Stimulated activated CD8-positive, alpha-beta memory T cell treated with anti-CD3 and anti-CD28 coated beads, Interleukin-15, amount 100 ng/mL, for 1 hour (primary cell): Measurements from ENCODE around the gene DTX3L.

Experiments used
- DNase-seq: peaks from one replicate; pipeline ENCODE4 v3.0.0-alpha.2; 2020; ENCODE audit warnings: low read depth

DTX3L gene

GRCh38 chr3:122564155-122564912, at the start of gene DTX3L, which contains the start of gene PARP9:
TSS of gene DTX3L (plus strand) at chr3:122564338. CDS start at chr3:122564427, 89 bp downstream.
TSS of gene PARP9 (minus strand) at chr3:122564300. CDS start at chr3:122559620, 4,680 bp downstream.
- DNase-seq = peak; percentile 80

DNA sequence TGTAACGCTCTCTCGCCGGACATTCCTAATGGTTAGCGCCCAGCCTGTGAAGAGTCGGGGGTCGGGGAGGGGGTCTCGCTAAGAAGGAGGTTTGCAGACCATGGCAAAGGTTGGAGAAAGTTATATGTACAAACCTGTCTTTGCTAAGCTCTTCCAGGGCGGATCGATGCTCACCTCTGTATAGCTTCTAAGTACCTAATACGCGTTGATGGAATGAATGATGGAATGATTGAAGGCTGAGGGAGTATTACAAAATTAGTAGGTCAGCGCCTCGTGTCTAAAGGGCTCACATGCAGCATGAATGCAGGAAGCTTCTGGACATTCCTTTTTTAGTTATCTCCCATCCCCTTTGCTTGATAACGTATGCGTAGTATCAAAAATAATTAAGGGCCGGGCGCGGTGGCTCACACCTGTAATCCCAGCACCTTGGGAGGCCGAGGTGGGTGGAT, 49.1 kb upstream of the DTX3L start:
- DNase-seq = no peak

DNA sequence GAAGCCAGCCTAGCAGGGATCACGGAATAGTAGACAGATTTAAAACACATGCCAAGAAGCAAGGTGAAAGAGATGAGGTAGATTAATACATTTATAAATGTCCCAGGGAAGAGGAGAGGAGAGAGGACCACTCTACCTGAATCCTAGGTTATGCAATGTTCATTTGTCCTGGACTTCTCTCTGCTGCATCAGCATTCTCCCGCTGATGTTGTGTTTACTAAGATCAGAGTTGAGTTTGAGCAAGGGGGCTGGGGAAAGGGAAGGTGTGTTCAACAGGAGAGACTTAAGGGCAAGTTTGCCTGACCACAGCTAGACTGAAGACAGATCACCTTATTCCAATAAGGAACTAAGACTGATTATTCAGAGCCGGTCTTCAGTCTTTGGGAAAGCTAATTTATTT, 48.3 kb upstream of the DTX3L start:
- DNase-seq = no peak

- DNase-seq = no peak
Observed at GRCh38 chr3:122516846-122517360, 47.2 kb upstream of the DTX3L start.

GRCh38 chr3:122519693-122520092, 44.4 kb upstream of the DTX3L start:
- no peak for DNase-seq

- DNase-seq = no peak
Observed at GRCh38 chr3:122520861-122521260, 43.3 kb upstream of the DTX3L start.

GRCh38 chr3:122523317-122523716, 40.8 kb upstream of the DTX3L start:
- no peak for DNase-seq

DNA sequence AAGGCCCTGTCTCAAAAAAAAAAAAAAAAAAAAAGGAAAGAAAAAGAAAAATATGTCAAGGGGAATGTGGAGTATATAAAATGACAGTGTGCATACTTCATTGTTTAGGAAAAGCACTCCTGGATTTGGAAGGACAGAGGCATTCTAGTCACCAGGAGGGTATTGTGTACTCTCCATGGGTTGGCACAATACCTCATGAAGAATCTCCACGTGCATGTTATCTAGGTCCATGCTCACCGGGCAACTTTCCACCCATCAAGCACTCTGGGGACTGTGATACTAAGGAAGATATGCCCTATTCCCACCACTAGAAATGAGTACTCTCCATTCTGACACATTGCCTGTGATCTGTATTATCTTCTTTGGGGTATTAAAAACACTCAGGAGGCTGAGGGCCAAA, 34.0 kb upstream of the DTX3L start:
- DNase-seq = no peak

DNA sequence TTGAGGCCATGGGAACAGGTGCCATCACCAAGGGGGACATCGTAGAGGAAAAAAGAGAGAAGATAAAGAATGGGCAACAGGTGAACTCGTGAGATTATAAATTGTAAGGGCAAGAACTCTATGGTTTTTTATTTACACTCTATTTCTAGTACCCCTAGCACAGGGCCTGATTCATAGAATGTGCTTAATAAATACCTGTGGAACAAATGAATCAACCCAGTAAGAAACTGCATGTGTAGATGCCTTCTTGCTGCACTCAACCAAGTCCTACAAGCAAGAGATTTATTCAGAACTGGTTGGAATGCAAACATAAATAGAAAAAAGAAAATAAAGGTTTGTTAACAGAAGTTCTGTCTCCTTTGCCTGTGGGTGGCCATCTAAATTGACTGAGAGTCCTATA, 30.7 kb upstream of the DTX3L start:
- DNase-seq = no peak

DNA sequence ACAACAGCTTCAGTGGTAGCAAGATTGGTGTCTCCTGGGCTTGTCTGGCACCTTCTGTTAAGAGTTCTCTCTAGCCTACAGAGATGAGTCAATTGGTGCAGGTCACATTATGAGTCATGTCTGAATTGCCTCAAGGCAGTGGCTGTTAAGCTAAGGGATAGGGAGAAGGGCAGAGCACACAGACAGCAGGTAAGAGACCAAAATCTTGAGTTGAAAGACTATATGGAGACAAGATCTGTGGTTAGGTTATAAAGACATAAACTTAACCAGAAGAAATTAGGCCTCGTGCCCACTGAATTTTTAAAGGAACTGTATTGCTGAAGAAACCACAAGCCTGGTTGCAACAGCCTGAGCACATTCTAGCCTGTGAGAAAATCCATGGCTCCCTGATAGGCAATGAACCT, 30.2 kb upstream of the DTX3L start:
- no peak for DNase-seq

DNA sequence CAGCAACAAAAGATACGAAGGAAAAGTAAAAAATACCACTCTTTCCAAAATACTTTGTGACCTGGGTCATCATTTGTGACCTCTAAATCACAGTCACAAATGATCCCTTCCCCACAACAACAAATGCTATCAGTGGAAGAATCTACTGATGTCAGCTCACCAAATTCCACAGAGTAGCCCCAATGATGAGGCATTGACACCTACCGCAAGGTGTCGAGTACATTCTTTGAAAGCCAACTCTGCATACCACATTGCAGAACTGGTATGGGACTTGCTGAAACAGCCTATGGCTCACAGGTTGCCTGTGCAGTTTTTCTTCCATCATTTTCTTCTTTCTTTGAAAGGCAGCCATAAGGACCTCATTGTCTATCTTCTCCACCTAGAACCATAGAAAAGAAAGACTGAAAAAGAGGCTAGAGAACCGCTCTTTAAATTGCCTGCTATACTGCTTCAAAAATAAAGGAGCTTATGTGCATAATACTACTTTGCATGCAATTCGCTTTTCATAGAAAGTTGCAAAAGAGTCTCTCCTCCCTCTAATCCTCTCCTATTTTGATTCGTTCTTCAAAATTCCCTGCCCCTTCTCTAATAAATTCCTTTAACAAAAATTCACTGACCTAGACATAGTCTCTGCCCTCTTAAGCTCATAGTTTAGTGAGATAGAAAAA, 28.0 kb upstream of the DTX3L start:
- DNase-seq = no peak

DNA sequence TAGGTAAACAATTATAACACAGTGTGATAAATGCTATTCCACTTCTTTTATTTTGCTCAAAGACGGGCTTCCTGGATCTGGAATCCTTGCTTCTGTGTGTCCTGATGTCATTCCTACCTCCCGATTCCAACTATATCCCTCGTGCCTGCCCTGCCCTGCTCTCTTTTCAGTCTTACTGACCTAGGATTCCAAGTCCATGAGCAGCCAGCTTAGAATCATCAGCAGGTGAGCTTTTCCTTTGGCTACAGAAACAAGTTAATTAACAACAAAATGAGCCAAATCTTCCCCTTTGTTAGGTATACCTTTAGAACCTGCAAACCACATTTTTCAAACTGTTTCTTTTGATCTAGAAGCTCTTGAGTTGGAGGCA, 27.5 kb upstream of the DTX3L start:
- DNase-seq = no peak

DNA sequence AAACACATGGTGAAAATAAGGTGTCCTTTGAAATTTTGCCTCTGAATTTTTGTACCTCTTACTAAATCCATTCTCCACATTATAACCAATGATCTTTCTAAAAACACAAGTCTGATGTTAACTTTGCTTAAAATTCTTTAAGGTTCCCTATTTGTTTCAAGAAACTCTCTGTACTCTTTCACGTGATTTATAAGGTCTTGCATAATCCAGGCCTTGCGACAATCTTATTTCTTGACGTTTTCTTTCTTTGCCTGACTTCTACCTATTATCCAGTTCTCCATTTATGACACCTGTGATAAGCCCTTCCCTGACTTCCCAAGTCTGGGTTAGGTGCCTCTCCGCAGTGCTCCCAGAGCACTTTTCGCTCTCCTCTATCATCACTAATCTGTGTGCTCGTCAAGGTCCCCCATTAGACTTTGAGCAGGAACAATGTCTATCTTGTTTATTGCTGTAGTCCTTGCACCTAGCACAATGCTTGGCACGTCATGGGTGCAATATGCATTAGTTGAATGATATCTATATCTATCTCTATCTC, 25.1 kb upstream of the DTX3L start:
- DNase-seq = no peak

- no peak for DNase-seq
Observed at GRCh38 chr3:122546151-122546550, 18.0 kb upstream of the DTX3L start.

DNA sequence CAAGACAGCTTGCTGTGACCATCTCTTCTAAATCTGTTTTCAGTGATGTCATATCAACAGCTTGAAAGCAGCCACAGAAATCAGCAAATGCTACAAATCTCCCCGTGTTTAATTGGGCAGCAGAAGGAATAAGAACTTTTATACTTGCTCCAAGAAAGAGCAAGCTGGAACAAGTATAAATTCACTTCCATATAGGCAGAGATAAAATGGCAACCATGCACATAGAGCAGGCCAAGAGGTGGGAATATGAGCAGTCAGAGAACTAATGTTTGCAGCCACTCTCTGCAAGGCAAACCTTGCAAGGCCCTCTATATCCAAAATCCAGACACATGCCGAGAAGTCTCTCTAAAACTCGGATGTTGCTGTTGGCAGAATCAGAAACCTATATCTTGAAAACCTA, 16.1 kb upstream of the DTX3L start:
- no peak for DNase-seq

DNA sequence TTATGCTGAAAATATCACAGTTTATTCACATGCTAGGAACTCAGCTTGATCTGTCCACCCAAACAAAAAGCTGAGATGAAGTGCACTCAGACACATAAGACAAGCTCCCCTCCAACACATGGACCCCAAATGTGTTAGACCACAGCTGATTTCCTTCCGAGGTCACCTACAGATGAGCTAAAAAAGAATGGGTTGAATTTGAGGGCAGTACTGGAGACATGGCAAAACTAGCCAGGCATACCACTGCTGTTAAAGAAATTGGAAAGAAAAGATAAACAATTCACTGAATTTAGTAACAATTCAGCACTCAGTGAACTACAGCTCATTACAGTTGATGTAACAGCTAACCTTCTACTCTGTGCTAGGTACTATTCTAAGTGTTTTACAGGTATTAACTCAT, 15.5 kb upstream of the DTX3L start:
- no peak for DNase-seq

DNA sequence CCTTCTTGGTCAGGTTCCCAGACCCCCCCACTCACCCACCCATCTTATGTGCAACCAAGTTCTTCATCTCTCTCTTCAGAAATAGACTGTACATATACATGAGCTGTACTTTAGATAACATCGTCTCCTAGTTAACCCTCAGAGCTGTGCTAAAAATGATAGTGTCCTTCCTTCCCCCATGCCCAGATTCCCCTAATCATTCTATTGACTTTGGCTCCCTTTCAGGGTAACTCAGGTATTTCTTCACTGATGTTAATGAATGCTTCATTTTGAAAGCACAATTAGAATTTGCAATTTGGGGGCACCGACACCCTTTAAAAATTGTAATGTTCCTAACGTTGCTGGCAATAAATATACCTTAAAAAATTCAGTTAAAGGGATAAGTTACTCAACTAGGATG, 11.0 kb upstream of the DTX3L start:
- DNase-seq = no peak

GRCh38 chr3:122555275-122556071, 8.7 kb upstream of the DTX3L start:
- DNase-seq = no peak

- no peak for DNase-seq
Observed at GRCh38 chr3:122557356-122557755, 6.8 kb upstream of the DTX3L start.

DNA sequence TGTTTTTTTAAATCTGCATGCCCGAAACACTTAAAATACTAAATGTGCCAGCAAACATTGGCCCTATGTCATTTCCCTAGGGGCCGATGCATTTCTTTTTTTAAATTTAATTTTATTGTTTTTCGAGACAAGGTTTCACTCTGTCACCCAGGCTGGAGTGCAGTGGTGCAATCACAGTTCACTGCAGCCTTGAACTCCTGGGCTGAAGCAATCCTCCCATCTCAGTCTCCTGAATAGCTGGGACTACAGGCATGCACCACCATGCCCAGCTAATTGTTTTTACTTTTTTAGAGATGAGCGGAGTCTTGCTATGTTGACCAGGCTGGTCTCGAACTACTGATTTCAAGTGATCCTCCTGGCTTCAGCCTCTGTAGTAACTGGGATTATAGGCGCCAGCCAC, 5.5 kb upstream of the DTX3L start:
- no peak for DNase-seq

DNA sequence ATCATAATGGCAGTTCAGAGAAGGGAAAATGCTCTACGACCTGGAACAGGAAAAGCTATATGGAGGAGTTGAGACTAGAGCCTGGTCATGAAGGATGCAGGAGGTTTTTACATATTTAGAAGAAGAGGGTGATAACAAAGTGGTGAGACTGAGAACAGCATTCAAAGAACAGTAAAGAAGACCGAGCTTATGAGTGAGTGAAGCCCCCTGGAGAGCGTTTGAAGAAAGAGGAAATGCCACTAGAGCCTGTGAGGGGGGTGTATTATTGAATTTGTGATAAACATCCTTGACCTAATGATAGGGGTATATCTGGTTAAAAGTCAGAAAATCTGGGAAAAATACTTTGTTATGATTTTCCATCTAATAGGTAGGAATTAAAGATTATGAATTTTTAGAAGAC, 4.2 kb upstream of the DTX3L start:
- no peak for DNase-seq

GRCh38 chr3:122560680-122561079, 3.5 kb upstream of the DTX3L start:
- peak; percentile 37 for DNase-seq
